Large intestine (tissue), 3 donors: Measurements from ENCODE around the gene NDUFAF4. TPM values are rescaled to one million over a fixed set of nuclear protein-coding genes. Genes with fewer than 3 reads are reported as not detected.

Experiments
- DNase-seq, 2 donors: peaks; one replicate each; pipeline versions ENCODE4 v3.0.0 to v3.0.0-alpha.2; 2013
- H3K27ac ChIP-seq: one replicate; pipeline ENCODE4 v1.5.1; 2013; ENCODE audit warnings: low read length
- H3K27me3 ChIP-seq: 2 replicates; pipeline ENCODE4 v1.6.1; 2013; ENCODE audit warnings: low read length; ENCODE audit not compliant: control insufficient read depth, insufficient read depth
- H3K36me3 ChIP-seq: 2 replicates; pipeline ENCODE4 v1.6.1; 2013; ENCODE audit warnings: low read length; ENCODE audit not compliant: control insufficient read depth, insufficient read depth
- H3K4me1 ChIP-seq: one replicate; pipeline ENCODE4 v1.6.1; 2013; ENCODE audit warnings: low read length; ENCODE audit not compliant: control insufficient read depth, insufficient read depth
- H3K4me3 ChIP-seq: one replicate; pipeline ENCODE4 v1.5.1; 2013; ENCODE audit warnings: low read length
- H3K9me3 ChIP-seq: one replicate; pipeline ENCODE4 v1.6.1; 2013; ENCODE audit warnings: mild to moderate bottlenecking, low read depth, low read length, moderate library complexity; ENCODE audit not compliant: control insufficient read depth
- WGBS: methylation state at CpG from one replicate; pipeline ENCODE4 v1.1.5; 2013; ENCODE audit warnings: low lambda C conversion rate; ENCODE audit not compliant: insufficient coverage; 5-methylcytosine and 5-hydroxymethylcytosine counted together
- polyA plus RNA-seq: library from polyadenylated mRNA; unstranded; fragments of 120-200 nt; gene quantifications from one replicate; pipeline ENCODE4 v1.2.1, GENCODE V29; 2013

Gene NDUFAF4
- polyA plus RNA-seq, 1 donor = 30.6 TPM

GRCh38 chr6:96929741-96930140 lies 32.0 kb upstream of the NDUFAF4 start:
- Histone ChIP-seq H3K27me3 (no peaks in the 10 kb centered on the region), H3K4me1 (peaks cover 4% of the 10 kb centered on the region), H3K36me3 (no peaks in the 10 kb centered on the region), H3K27ac (no peak overlapping the region), H3K4me3 (no peak overlapping the region), H3K9me3 (no peaks in the 10 kb centered on the region)
- no CpG with 5 or more reads among the region's 2 CpGs for WGBS
- DNase-seq = no peak

- no peak for DNase-seq
- H3K4me3 ChIP-seq = no peak overlapping the region
- no peaks in the 10 kb centered on the region for H3K9me3 ChIP-seq
- no peaks in the 10 kb centered on the region for H3K36me3 ChIP-seq
- H3K27ac ChIP-seq = no peak overlapping the region
- H3K4me1 ChIP-seq = peaks cover 4% of the 10 kb centered on the region
- no peaks in the 10 kb centered on the region for H3K27me3 ChIP-seq
- WGBS = no CpG with 5 or more reads among the region's 4 CpGs
Measured at GRCh38 chr6:96927660-96928059, 30.0 kb upstream of the NDUFAF4 start.

GRCh38 chr6:96926425-96926824 lies 28.7 kb upstream of the NDUFAF4 start:
- WGBS = no CpG with 5 or more reads among the region's 3 CpGs
- Histone ChIP-seq H3K27ac (peak overlapping the region; percentile 49), H3K36me3 (no peaks in the 10 kb centered on the region), H3K4me3 (no peak overlapping the region), H3K27me3 (no peaks in the 10 kb centered on the region), H3K9me3 (no peaks in the 10 kb centered on the region), H3K4me1 (peaks cover 4% of the 10 kb centered on the region)
- DNase-seq = peak; percentile 68 to 79

GRCh38 chr6:96925290-96925687 lies 27.6 kb upstream of the NDUFAF4 start:
- H3K4me1 ChIP-seq = peaks cover 4% of the 10 kb centered on the region
- 62% methylated on average over 4 of the region's 8 CpGs for WGBS
- peaks cover under 1% of the 10 kb centered on the region for H3K27me3 ChIP-seq
- H3K27ac ChIP-seq = peak overlapping the region; percentile 78
- H3K9me3 ChIP-seq = no peaks in the 10 kb centered on the region
- no peaks in the 10 kb centered on the region for H3K36me3 ChIP-seq
- H3K4me3 ChIP-seq = peak overlapping the region; percentile 74
- DNase-seq = no peak

DNA sequence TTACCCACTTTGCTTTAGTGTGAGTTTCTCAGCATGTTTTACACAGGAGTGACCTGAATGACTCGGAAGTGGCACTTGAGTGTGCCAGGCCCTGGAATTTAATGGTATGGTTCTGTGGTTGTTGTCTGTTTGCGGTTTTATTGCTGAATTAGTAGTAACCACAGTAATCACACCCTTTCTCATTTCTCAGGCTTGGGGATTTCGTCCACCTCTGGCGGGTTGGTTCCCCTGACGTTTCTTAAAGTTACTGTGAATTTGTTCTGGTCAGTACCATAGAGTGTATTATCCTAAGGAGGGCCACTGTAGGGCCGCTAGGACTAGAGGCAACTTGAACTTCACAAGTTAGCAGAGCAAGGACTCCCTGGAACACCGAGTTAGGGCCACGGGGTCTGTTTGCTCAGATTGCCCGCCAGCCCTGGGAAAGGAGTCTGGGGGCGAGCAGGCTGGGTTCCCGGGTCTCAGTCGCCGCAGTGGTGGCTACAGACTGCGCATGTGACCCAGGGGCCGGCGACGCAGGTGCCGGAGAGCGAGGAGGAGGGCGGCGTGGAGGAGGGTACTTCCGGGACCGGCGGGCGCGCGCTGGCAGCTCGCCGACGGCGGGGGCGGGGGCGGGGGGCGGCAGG lies 26.3 kb upstream of the NDUFAF4 start:
- Histone ChIP-seq H3K36me3 (no peaks in the 10 kb centered on the region), H3K4me1 (peaks cover 4% of the 10 kb centered on the region), H3K9me3 (no peaks in the 10 kb centered on the region), H3K27me3 (peaks cover 5% of the 10 kb centered on the region), H3K27ac (peak overlapping the region; percentile 90), H3K4me3 (peak overlapping the region; percentile 74)
- no CpG with 5 or more reads among the region's 34 CpGs for WGBS
- DNase-seq = no peak

- Histone ChIP-seq H3K4me3 (no peak overlapping the region), H3K36me3 (no peaks in the 10 kb centered on the region), H3K9me3 (no peaks in the 10 kb centered on the region), H3K27me3 (peaks cover 5% of the 10 kb centered on the region), H3K27ac (peak overlapping the region; percentile 90), H3K4me1 (peaks cover 4% of the 10 kb centered on the region)
- no peak for DNase-seq
- 80% methylated on average over 2 of the region's 3 CpGs for WGBS
Measured at GRCh38 chr6:96923400-96923799, 25.7 kb upstream of the NDUFAF4 start.

- Histone ChIP-seq H3K4me1 (no peaks in the 10 kb centered on the region), H3K9me3 (no peaks in the 10 kb centered on the region), H3K36me3 (no peaks in the 10 kb centered on the region), H3K27me3 (peaks cover 7% of the 10 kb centered on the region), H3K27ac (no peak overlapping the region), H3K4me3 (no peak overlapping the region)
- DNase-seq = no peak
- 100% methylated on average over 1 of the region's 1 CpG for WGBS
Measured at GRCh38 chr6:96917098-96917497, 19.4 kb upstream of the NDUFAF4 start.

- WGBS = 94% methylated on average over 2 of the region's 3 CpGs
- peaks cover 4% of the 10 kb centered on the region for H3K27me3 ChIP-seq
- H3K4me3 ChIP-seq = no peak overlapping the region
- H3K36me3 ChIP-seq = no peaks in the 10 kb centered on the region
- H3K27ac ChIP-seq = no peak overlapping the region
- no peak for DNase-seq
- peaks cover 13% of the 10 kb centered on the region for H3K4me1 ChIP-seq
- H3K9me3 ChIP-seq = no peaks in the 10 kb centered on the region
Measured at GRCh38 chr6:96913621-96914020, 15.9 kb upstream of the NDUFAF4 start.

DNA sequence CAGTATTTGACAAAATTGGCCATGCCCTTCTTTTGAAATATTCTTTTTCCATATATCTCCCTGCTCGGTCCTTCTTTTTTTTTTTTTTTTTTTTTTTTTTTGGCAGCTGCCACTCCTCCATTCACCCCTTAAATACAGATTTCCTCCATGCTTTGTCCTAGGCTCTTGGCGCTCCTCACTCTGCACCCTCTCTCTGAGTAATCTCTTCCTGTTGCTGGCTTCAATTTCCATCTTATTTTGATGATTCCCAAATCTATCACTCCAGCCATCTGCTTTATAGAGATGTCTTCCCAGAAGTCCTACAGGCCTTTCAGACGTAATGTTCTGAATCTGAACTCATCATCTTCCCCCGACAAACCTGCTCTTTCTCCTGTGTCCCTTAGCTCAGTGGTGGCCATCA lies 14.1 kb upstream of the NDUFAF4 start:
- Histone ChIP-seq H3K36me3 (no peaks in the 10 kb centered on the region), H3K9me3 (no peaks in the 10 kb centered on the region), H3K4me3 (no peak overlapping the region), H3K27me3 (peaks cover 4% of the 10 kb centered on the region), H3K27ac (no peak overlapping the region), H3K4me1 (peaks cover 18% of the 10 kb centered on the region)
- no peak for DNase-seq
- WGBS = 60% methylated on average over 1 of the region's 4 CpGs

DNA sequence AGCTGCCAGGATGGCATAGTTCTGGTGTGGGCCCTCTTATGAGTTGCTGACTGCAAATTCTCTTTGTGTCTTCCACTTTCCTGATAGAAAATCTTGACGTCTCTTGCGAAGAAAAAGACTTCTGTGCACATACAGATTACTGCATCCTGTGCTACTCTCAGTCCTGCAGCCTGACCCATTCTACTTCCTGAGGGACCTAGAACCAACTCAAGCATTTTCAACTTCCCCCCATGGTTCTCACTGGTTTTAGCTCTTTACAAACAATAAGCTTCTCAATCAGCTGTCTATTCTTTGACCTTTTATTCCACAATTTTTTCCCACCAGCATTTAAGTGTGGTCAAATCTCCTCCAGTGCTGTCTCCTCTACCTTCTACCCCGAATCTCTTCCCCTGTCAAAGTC lies 13.5 kb upstream of the NDUFAF4 start:
- DNase-seq = no peak
- 76% methylated on average over 3 of the region's 3 CpGs for WGBS
- H3K4me3 ChIP-seq = no peak overlapping the region

DNA sequence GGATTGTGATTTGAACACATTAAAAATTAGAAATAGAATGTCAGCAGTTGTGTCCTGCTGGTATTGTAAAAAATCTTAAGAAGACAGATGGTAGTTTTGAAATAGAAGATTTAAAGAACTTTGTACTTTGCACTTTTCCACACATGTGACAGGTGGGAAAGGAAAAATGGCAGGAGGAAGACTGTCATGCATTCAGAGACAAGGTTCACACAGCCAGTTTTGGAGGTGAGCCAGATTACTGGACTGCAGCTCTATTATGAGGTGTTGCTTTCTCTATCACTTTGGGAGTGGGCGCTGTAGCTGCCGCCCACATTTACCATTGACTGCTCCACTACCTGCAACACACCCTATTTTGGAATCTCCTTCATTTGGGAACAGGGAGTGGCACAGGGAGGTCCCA lies 12.1 kb upstream of the NDUFAF4 start:
- H3K36me3 ChIP-seq = no peaks in the 10 kb centered on the region
- DNase-seq = peak; percentile 84 to 94
- H3K4me3 ChIP-seq = no peak overlapping the region
- peak overlapping the region; percentile 54 for H3K27ac ChIP-seq
- H3K9me3 ChIP-seq = no peaks in the 10 kb centered on the region
- WGBS = no CpG with 5 or more reads among the region's 2 CpGs
- H3K27me3 ChIP-seq = peaks cover 6% of the 10 kb centered on the region
- H3K4me1 ChIP-seq = peaks cover 18% of the 10 kb centered on the region

More for the DNA sequence above, 13.5 kb upstream of the NDUFAF4 start:
- no peak overlapping the region for H3K27ac ChIP-seq
- no peaks in the 10 kb centered on the region for H3K9me3 ChIP-seq
- H3K27me3 ChIP-seq = peaks cover 4% of the 10 kb centered on the region
- H3K4me1 ChIP-seq = peaks cover 18% of the 10 kb centered on the region
- H3K36me3 ChIP-seq = no peaks in the 10 kb centered on the region
